OCI-LY3 (cell line): ENCODE results near the gene MOB3B.

Experiments
- H2AFZ ChIP-seq: fragments of 200-600, 300-600 bp; shearing (Covaris generic); 2 replicates; pipeline ENCODE4 v1.6.0; 2014; ENCODE audit warnings: antibody characterized with exemption, low read depth, low read length
- H3K27ac ChIP-seq: fragments of 200-600, 300-600 bp; sonication (generic); 2 replicates; pipeline ENCODE4 v1.5.1; 2014; ENCODE audit warnings: mild to moderate bottlenecking, low read length, moderate library complexity, mixed read lengths
- H3K27me3 ChIP-seq: fragments of 200-600, 300-600 bp; sonication (generic); 2 replicates; pipeline ENCODE4 v1.6.1; 2014; ENCODE audit warnings: low read depth, low read length, mixed read lengths
- H3K36me3 ChIP-seq: fragments of 200-600, 300-600 bp; sonication (generic); replicated peaks from 2 replicates; pipeline ENCODE3; 2014; ENCODE audit warnings: low read depth, low read length, mixed read lengths
- H3K4me1 ChIP-seq: fragments of 300-600, 200-600 bp; sonication (generic); 2 replicates; pipeline ENCODE4 v1.6.1; 2014; ENCODE audit warnings: low read length, mixed read lengths
- H3K4me2 ChIP-seq: fragments of 200-600, 300-600 bp; sonication (generic); 2 replicates; pipeline ENCODE4 v1.6.1; 2014; ENCODE audit warnings: low read length, mixed read lengths
- H3K4me3 ChIP-seq: fragments of 300-600, 200-600 bp; sonication (generic); 2 replicates; pipeline ENCODE4 v1.5.1; 2014; ENCODE audit warnings: antibody characterized with exemption, mild to moderate bottlenecking, low read length, moderate library complexity
- H3K79me2 ChIP-seq: fragments of 300-600, 200-600 bp; shearing (Covaris generic); 2 replicates; pipeline ENCODE4 v1.6.1; 2014; ENCODE audit warnings: mild to moderate bottlenecking, low read length, mixed read lengths
- H3K9ac ChIP-seq: fragments of 300-600, 200-600 bp; shearing (Covaris generic); 2 replicates; pipeline ENCODE4 v1.6.0; 2014; ENCODE audit warnings: mild to moderate bottlenecking, low read length, moderate library complexity
- H3K9me3 ChIP-seq: fragments of 200-600, 300-600 bp; shearing (Covaris generic); 2 replicates; pipeline ENCODE4 v1.6.1; 2014; ENCODE audit warnings: low read length, mixed read lengths; ENCODE audit not compliant: insufficient read depth
- H4K20me1 ChIP-seq: fragments of 200-600, 300-600 bp; sonication (generic); 2 replicates; pipeline ENCODE4 v1.6.1; 2016; ENCODE audit warnings: low read length, mixed read lengths; ENCODE audit not compliant: insufficient read depth
- EZH2phosphoT487 ChIP-seq: fragments of 200-600 bp; shearing (Covaris generic); IDR thresholded peaks from 2 replicates; pipeline ENCODE4 v1.6.1; 2018; ENCODE audit warnings: antibody characterized with exemption, mixed run types, low read depth
- TF ChIP-seq, protein P1 (sequence below): fragments of 200-600, 300-600 bp; sonication (generic); IDR thresholded peaks from 2 replicates; pipeline ENCODE4 v1.5.1; 2014; ENCODE audit warnings: antibody characterized with exemption, low read length, low read depth

Gene MOB3B

DNA sequence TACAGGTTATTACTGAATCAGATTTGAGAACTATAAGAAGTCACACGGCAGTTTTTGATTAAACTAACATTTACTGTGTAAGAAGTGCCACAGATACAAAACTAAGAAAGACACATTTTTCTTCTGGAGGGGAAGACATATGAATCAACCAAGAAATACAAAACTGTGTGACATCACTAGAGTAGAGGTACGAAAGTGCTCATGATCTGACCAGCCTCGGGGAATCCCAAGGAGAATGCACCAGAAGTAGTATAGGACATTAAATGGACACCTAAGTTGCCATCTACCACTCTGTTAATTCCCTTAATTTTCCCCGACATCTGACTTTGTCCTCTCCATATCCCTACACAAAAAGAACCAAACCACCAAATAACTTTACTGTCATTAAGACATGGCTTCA, 10.8 kb downstream of the MOB3B start:
- Histone ChIP-seq H3K9me3 (no peaks in the 10 kb centered on the region), H3K4me2 (no peak overlapping the region), H4K20me1 (no peaks in the 10 kb centered on the region), H3K27me3 (peaks cover 8% of the 10 kb centered on the region; the same call in 1 of the 2 replicates), H3K4me1 (no peaks in the 10 kb centered on the region), H3K4me3 (no peak overlapping the region), H3K79me2 (no peaks in the 10 kb centered on the region), H3K27ac (no peak overlapping the region), H2AFZ (no peak overlapping the region), H3K36me3 (no peaks in the 10 kb centered on the region), H3K9ac (no peak overlapping the region)
- TF ChIP-seq, protein P1, sequence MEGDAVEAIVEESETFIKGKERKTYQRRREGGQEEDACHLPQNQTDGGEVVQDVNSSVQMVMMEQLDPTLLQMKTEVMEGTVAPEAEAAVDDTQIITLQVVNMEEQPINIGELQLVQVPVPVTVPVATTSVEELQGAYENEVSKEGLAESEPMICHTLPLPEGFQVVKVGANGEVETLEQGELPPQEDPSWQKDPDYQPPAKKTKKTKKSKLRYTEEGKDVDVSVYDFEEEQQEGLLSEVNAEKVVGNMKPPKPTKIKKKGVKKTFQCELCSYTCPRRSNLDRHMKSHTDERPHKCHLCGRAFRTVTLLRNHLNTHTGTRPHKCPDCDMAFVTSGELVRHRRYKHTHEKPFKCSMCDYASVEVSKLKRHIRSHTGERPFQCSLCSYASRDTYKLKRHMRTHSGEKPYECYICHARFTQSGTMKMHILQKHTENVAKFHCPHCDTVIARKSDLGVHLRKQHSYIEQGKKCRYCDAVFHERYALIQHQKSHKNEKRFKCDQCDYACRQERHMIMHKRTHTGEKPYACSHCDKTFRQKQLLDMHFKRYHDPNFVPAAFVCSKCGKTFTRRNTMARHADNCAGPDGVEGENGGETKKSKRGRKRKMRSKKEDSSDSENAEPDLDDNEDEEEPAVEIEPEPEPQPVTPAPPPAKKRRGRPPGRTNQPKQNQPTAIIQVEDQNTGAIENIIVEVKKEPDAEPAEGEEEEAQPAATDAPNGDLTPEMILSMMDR, result no peak
- TF ChIP-seq EZH2phosphoT487, result no peak

DNA sequence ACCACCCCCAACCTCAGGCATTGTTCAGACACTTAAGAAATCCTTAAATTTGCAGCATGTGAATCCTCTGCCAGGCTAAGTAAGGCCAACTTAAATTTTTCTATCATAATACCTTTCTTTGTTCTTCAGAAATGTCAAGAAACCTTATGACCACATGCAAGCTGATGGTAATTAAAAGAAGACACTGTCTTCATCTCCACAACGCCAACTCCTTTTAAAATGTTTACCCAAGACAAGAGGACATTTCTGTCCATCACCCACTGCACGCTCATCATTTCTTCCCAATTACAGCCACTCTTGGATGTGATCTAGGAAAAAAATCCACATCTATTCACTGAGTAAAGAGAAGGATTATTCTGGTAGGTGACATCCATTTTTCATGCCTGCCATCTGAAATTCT, 11.6 kb downstream of the MOB3B start:
- no peak overlapping the region for H3K9ac ChIP-seq
- no peaks in the 10 kb centered on the region for H3K36me3 ChIP-seq
- H3K4me3 ChIP-seq, result no peak overlapping the region
- no peak overlapping the region for H3K4me2 ChIP-seq
- no peaks in the 10 kb centered on the region for H3K79me2 ChIP-seq
- H3K27me3 ChIP-seq, result peaks cover 8% of the 10 kb centered on the region; the same call in 1 of the 2 replicates
- H3K9me3 ChIP-seq, result no peaks in the 10 kb centered on the region
- TF ChIP-seq, protein P1, result no peak
- H2AFZ ChIP-seq, result no peak overlapping the region
- no peaks in the 10 kb centered on the region for H4K20me1 ChIP-seq
- no peaks in the 10 kb centered on the region for H3K4me1 ChIP-seq
- no peak overlapping the region for H3K27ac ChIP-seq

DNA sequence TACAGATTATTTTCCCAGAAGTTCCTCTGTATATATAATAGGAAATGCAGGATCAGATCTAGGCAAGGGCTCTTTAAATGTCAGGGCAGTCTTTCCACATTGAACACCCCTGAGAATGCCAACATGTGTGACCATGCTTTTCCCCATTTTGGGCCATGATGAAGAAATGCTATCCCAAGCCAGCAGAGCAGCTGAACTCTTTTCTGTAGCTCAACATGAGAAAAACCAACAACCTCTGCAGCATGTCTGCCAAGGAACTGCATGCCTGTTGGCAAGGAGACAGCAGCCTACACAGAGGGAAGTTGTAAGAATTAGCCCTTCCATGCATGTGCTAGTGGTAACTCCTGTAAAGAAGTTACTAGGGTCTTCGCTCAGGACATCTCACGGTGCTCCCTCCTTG, 15.1 kb downstream of the MOB3B start:
- H3K9ac ChIP-seq, result no peak overlapping the region
- no peak overlapping the region for H3K4me3 ChIP-seq
- H3K79me2 ChIP-seq, result no peaks in the 10 kb centered on the region

DNA sequence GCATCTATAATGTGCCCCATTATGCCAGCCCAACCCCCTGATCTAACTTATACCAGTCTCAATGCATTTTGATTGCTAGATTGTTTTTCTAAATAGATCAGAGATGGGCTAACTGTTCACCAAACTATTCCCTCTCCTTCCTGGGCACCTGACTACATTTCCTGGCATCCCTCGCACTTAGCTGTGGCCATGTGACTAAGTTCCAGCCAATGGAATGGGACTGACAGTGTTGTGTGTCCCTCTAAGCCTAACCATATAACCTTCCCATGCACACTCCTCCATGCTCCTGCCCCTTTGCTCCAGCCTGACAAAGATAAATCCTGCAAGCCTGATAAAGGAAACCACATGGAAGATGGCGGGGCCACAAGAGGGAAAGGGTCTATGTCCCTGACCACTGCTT, 17.8 kb downstream of the MOB3B start:
- Histone ChIP-seq H2AFZ (no peak overlapping the region), H3K4me1 (no peaks in the 10 kb centered on the region), H3K36me3 (no peaks in the 10 kb centered on the region), H3K4me2 (no peak overlapping the region), H3K4me3 (no peak overlapping the region), H4K20me1 (no peaks in the 10 kb centered on the region), H3K27ac (no peak overlapping the region), H3K79me2 (no peaks in the 10 kb centered on the region), H3K27me3 (peaks cover 21% of the 10 kb centered on the region), H3K9ac (no peak overlapping the region), H3K9me3 (no peaks in the 10 kb centered on the region)
- no peak for TF ChIP-seq EZH2phosphoT487
- TF ChIP-seq, protein P1, result no peak

More for the DNA sequence above, 15.1 kb downstream of the MOB3B start:
- no peak overlapping the region for H3K4me2 ChIP-seq
- no peak overlapping the region for H3K27ac ChIP-seq
- no peaks in the 10 kb centered on the region for H3K36me3 ChIP-seq
- H3K4me1 ChIP-seq, result no peaks in the 10 kb centered on the region
- no peak overlapping the region for H2AFZ ChIP-seq
- no peaks in the 10 kb centered on the region for H3K9me3 ChIP-seq
- H3K27me3 ChIP-seq, result peaks cover 17% of the 10 kb centered on the region
- TF ChIP-seq EZH2phosphoT487, result no peak
- TF ChIP-seq, protein P1, result no peak
- H4K20me1 ChIP-seq, result no peaks in the 10 kb centered on the region
